ENCODE results near the gene DEFB128. TPM values are rescaled to one million over a fixed set of nuclear protein-coding genes. Genes with fewer than 3 reads are reported as not detected.

DEFB128 gene
- not detected for total RNA-seq
- not detected for polyA plus RNA-seq
- long read RNA-seq, donor 1, result 0 reads
- long read RNA-seq, donor 2, result 0 reads
- long read RNA-seq, donor 3, result 0 reads

GRCh38 chr20:189611-190010, at the start of gene DEFB128:
TSS of gene DEFB128 (minus strand) at chr20:189711. CDS start at chr20:189623, 88 bp downstream.
- TF ChIP-seq POLR2A (IDR thresholded peaks at IDR 0.05) (no peak), CTCF (IDR thresholded peaks at IDR 0.05) (no peak), EP300 (IDR thresholded peaks at IDR 0.05) (no peak)
- WGBS, 3 donors, result 51 to 61% (median 52%) methylated on average over 7 of the region's 7 CpGs
- H3K27me3 ChIP-seq, result no peaks in the 10 kb centered on the region
- DNase-seq, result no peak
- intact Hi-C loops (cut with DNase I), result no loop called here
- no peak within 1 kb of the TSS for H3K27ac ChIP-seq
- H3K4me3 ChIP-seq, result no peak within 1 kb of the TSS
- H3K36me3 ChIP-seq, result no peaks in the 10 kb centered on the region
- no peaks in the 10 kb centered on the region for H3K9me3 ChIP-seq
- no peaks in the 10 kb centered on the region for H3K4me1 ChIP-seq (ENCODE audit: insufficient read depth)

GRCh38 chr20:237929-238328, 48.4 kb upstream of the DEFB128 start:
- H3K4me1 ChIP-seq (ENCODE audit: insufficient read depth), result no peaks in the 10 kb centered on the region
- intact Hi-C loops (cut with DNase I), result no loop called here
- H3K27me3 ChIP-seq, result no peaks in the 10 kb centered on the region
- TF ChIP-seq CTCF (IDR thresholded peaks at IDR 0.05) (no peak), EP300 (IDR thresholded peaks at IDR 0.05) (no peak), POLR2A (IDR thresholded peaks at IDR 0.05) (no peak)
- H3K36me3 ChIP-seq, result no peaks in the 10 kb centered on the region
- H3K9me3 ChIP-seq, result no peaks in the 10 kb centered on the region
- 57 to 58% (median 57%) methylated on average over 3 of the region's 3 CpGs for WGBS, 3 donors
- no peak overlapping the region for H3K27ac ChIP-seq
- no peak for DNase-seq
- no peak overlapping the region for H3K4me3 ChIP-seq

- intact Hi-C loops (cut with DNase I), result no loop called here
- Histone ChIP-seq H3K4me3 (no peak overlapping the region), H3K36me3 (no peaks in the 10 kb centered on the region), H3K27me3 (no peaks in the 10 kb centered on the region), H3K9me3 (no peaks in the 10 kb centered on the region), H3K27ac (no peak overlapping the region), H3K4me1 (ENCODE audit: insufficient read depth) (no peaks in the 10 kb centered on the region)
- no peak for TF ChIP-seq CTCF (IDR thresholded peaks at IDR 0.05)
- no peak for TF ChIP-seq EP300 (IDR thresholded peaks at IDR 0.05)
- no peak for TF ChIP-seq POLR2A (IDR thresholded peaks at IDR 0.05)
- DNase-seq, result no peak
- WGBS, 3 donors, result 16 to 29% (median 19%) methylated on average over 4 of the region's 4 CpGs
Observed at GRCh38 chr20:237489-237888, 48.0 kb upstream of the DEFB128 start.

GRCh38 chr20:235891-236290, 46.4 kb upstream of the DEFB128 start:
- H3K4me3 ChIP-seq, result no peak overlapping the region
- no peaks in the 10 kb centered on the region for H3K27me3 ChIP-seq
- H3K27ac ChIP-seq, result no peak overlapping the region
- no peak for DNase-seq
- H3K36me3 ChIP-seq, result no peaks in the 10 kb centered on the region
- WGBS, 3 donors, result 58 to 75% (median 62%) methylated on average over 1 of the region's 1 CpG
- intact Hi-C loops (cut with DNase I), result no loop called here
- H3K4me1 ChIP-seq (ENCODE audit: insufficient read depth), result no peaks in the 10 kb centered on the region
- TF ChIP-seq POLR2A (IDR thresholded peaks at IDR 0.05) (no peak), CTCF (IDR thresholded peaks at IDR 0.05) (no peak), EP300 (IDR thresholded peaks at IDR 0.05) (no peak)
- H3K9me3 ChIP-seq, result no peaks in the 10 kb centered on the region

All from ovary (tissue), 10 donors.